HepG2 (cell line): ENCODE data around the gene POLR3H. TPM values are rescaled to one million over a fixed set of nuclear protein-coding genes. Genes with fewer than 3 reads are reported as not detected.

Experiments used
- ARNT ChIP-seq: fragments of 450-650 bp; IDR thresholded peaks from 2 replicates; pipeline ENCODE4 v1.6.1; 2017
- ATAD3A ChIP-seq: sonication (generic); formaldehyde crosslinking; IDR thresholded peaks from 2 replicates; pipeline ENCODE4 v1.4.0; 2020; ENCODE audit warnings: missing genetic modification reagents
- ATF1 ChIP-seq: IDR thresholded peaks from 2 replicates; pipeline ENCODE4 v1.6.1; 2016; ENCODE audit warnings: mild to moderate bottlenecking, control low read depth
- EED ChIP-seq: sonication (generic); formaldehyde crosslinking; IDR thresholded peaks from 2 replicates; pipeline ENCODE4 v1.5.0; 2020; ENCODE audit warnings: mild to moderate bottlenecking, missing genetic modification reagents
- GABPA ChIP-seq, 2 experiments: IDR thresholded peaks; 2 replicates each; pipeline ENCODE4 v1.6.1; 2011 to 2016; ENCODE audit warnings: low read depth in 2 of 2, low read length in 1 of 2, missing biosample characterization in 1 of 2, missing genetic modification characterization in 1 of 2
- ISX ChIP-seq: sonication (generic); formaldehyde crosslinking; conservative IDR thresholded peaks from 2 replicates; pipeline ENCODE4 v1.5.0; 2020; ENCODE audit warnings: missing genetic modification reagents
- MTA3 ChIP-seq: sonication (generic); formaldehyde crosslinking; IDR thresholded peaks from 2 replicates; pipeline ENCODE4 v1.4.0; 2020; ENCODE audit warnings: missing genetic modification reagents
- MTF2 ChIP-seq: sonication (generic); formaldehyde crosslinking; IDR thresholded peaks from 2 replicates; pipeline ENCODE4 v1.5.0; 2020; ENCODE audit warnings: missing genetic modification reagents, borderline replicate concordance
- MYC ChIP-seq: sonication (generic); formaldehyde crosslinking; IDR thresholded peaks from 2 replicates; pipeline ENCODE4 v1.9.0; 2021; ENCODE audit warnings: missing genetic modification reagents, borderline replicate concordance
- NFE2L2 ChIP-seq: fragments of 150-350 bp; IDR thresholded peaks from 2 replicates; pipeline ENCODE4 v1.6.1; 2014; ENCODE audit warnings: low read length
- NR2F2 ChIP-seq: IDR thresholded peaks from 2 replicates; pipeline ENCODE4 v1.6.1; 2012; ENCODE audit warnings: low read depth, inconsistent platforms, borderline replicate concordance
- PHF21A ChIP-seq: sonication (generic); formaldehyde crosslinking; IDR thresholded peaks from 2 replicates; pipeline ENCODE4 v1.5.0; 2020; ENCODE audit warnings: mild to moderate bottlenecking, missing genetic modification reagents
- SRF ChIP-seq: IDR thresholded peaks from 2 replicates; pipeline ENCODE4 v1.6.1; 2011; ENCODE audit warnings: mild to moderate bottlenecking, low read depth, low read length, moderate library complexity
- THYN1 ChIP-seq: sonication (generic); formaldehyde crosslinking; IDR thresholded peaks from 2 replicates; pipeline ENCODE4 v1.8.1; 2023; ENCODE audit warnings: low read depth, mild to moderate bottlenecking, moderate library complexity, missing genetic modification reagents, borderline replicate concordance
- ZBTB14 ChIP-seq: sonication (generic); formaldehyde crosslinking; IDR thresholded peaks from 2 replicates; pipeline ENCODE4 v1.4.0; 2020; ENCODE audit warnings: missing genetic modification reagents
- ZFP82 ChIP-seq: sonication (generic); formaldehyde crosslinking; IDR thresholded peaks from 2 replicates; pipeline ENCODE4 v1.5.1; 2020; ENCODE audit warnings: mild to moderate bottlenecking, missing genetic modification reagents, borderline replicate concordance
- ZKSCAN8 ChIP-seq: IDR thresholded peaks from 2 replicates; pipeline ENCODE4 v1.6.1; 2016; ENCODE audit warnings: borderline replicate concordance, missing genetic modification reagents, missing compliant biosample characterization
- ZMYM3 ChIP-seq: sonication (generic); formaldehyde crosslinking; IDR thresholded peaks from 2 replicates; pipeline ENCODE4 v1.5.1; 2020; ENCODE audit warnings: mild to moderate bottlenecking, missing genetic modification reagents
- ZNF441 ChIP-seq: sonication (generic); formaldehyde crosslinking; IDR thresholded peaks from 2 replicates; pipeline ENCODE4 v1.7.0; 2021; ENCODE audit warnings: missing genetic modification reagents, borderline replicate concordance
- ZNF550 ChIP-seq: sonication (generic); formaldehyde crosslinking; IDR thresholded peaks from 2 replicates; pipeline ENCODE4 v1.4.0; 2020; ENCODE audit warnings: mild to moderate bottlenecking, missing genetic modification reagents, borderline replicate concordance
- ZNF570 ChIP-seq: sonication (generic); formaldehyde crosslinking; IDR thresholded peaks from 2 replicates; pipeline ENCODE4 v1.4.0; 2020; ENCODE audit warnings: mild to moderate bottlenecking, missing genetic modification reagents, borderline replicate concordance
- ZNF607 ChIP-seq: sonication (generic); formaldehyde crosslinking; IDR thresholded peaks from 2 replicates; pipeline ENCODE4 v1.5.1; 2020; ENCODE audit warnings: missing genetic modification reagents, mild to moderate bottlenecking, borderline replicate concordance
- ZNF780A ChIP-seq: sonication (generic); formaldehyde crosslinking; IDR thresholded peaks from 2 replicates; pipeline ENCODE4 v1.8.0; 2022; ENCODE audit warnings: mild to moderate bottlenecking, missing genetic modification reagents, moderate library complexity
- ZNF782 ChIP-seq: sonication (generic); formaldehyde crosslinking; IDR thresholded peaks from 2 replicates; pipeline ENCODE4 v1.4.0; 2020; ENCODE audit warnings: missing genetic modification reagents, mild to moderate bottlenecking, borderline replicate concordance
- ZNF879 ChIP-seq: sonication (generic); formaldehyde crosslinking; IDR thresholded peaks from 2 replicates; pipeline ENCODE4 v1.8.1; 2023; ENCODE audit warnings: missing genetic modification reagents
- ZSCAN12 ChIP-seq: sonication (generic); formaldehyde crosslinking; IDR thresholded peaks from 2 replicates; pipeline ENCODE4 v1.9.0; 2021; ENCODE audit warnings: mild to moderate bottlenecking, missing genetic modification reagents
- polyA plus RNA-seq, 8 experiments: library from polyadenylated mRNA; depleted of rRNA in 3 of 8; stranded (reverse) in 7 of 8; unstranded in 1 of 8; fragments of >200 nt; fragmentation: Illumina TruSeq in 4 of 8; extraction: Trizol in 4 of 8; gene quantifications; 2 replicates each; pipeline versions ENCODE4 v1.2.1 to v1.2.3, GENCODE V29; 2011 to 2016; ENCODE audit warnings: low read depth in 4 of 8, missing spikeins in 1 of 8, mixed read lengths in 1 of 8; ENCODE audit not compliant: insufficient read depth in 1 of 8
- total RNA-seq, 5 experiments: library from RNA; depleted of rRNA; stranded (reverse); fragments of >200 nt; fragmentation: Illumina TruSeq; extraction: Trizol; gene quantifications; 2 replicates each; pipeline ENCODE4 v1.2.3, GENCODE V29; 2016; ENCODE audit warnings: low read depth in 1 of 5
- TF ChIP-seq, protein P1 (sequence below): sonication (generic); formaldehyde crosslinking; IDR thresholded peaks from 2 replicates; pipeline ENCODE4 v1.5.1; 2020; ENCODE audit warnings: mild to moderate bottlenecking, missing genetic modification reagents, borderline replicate concordance
- TF ChIP-seq, protein P2 (sequence below): sonication (generic); formaldehyde crosslinking; IDR thresholded peaks from 2 replicates; pipeline ENCODE4 v1.4.0; 2020; ENCODE audit warnings: missing genetic modification reagents; ENCODE audit errors: not compliant biosample characterization

Gene POLR3H
- total and polyA plus RNA-seq, 2 of the 13 experiments (the other 11 are each of a cell fraction or from before 2014, with no cell fraction given) = 10.3 to 28.6 TPM

GRCh38 chr22:41589391-41590241 is 45.3 kb upstream of the POLR3H start, which contains the start of gene PMM1 (continued):
- TF ChIP-seq, protein P1, sequence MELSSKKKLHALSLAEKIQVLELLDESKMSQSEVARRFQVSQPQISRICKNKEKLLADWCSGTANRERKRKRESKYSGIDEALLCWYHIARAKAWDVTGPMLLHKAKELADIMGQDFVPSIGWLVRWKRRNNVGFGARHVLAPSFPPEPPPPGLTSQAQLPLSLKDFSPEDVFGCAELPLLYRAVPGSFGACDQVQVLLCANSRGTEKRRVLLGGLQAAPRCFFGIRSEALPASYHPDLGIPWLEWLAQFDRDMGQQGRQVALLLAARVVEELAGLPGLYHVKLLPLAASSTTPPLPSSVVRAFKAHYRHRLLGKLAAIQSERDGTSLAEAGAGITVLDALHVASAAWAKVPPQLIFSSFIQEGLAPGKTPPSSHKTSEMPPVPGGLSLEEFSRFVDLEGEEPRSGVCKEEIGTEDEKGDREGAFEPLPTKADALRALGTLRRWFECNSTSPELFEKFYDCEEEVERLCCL = 0 out of 2 replicates have a peak, but pooled peaks have one; percentile 59
- TF ChIP-seq ZBTB14 (CRISPR knock-in tag) = no peak
- TF ChIP-seq ATAD3A (CRISPR knock-in tag) = no peak
- TF ChIP-seq ZNF550 (CRISPR knock-in tag) = no peak
- 0 out of 2 replicates have a peak, but pooled peaks have one; percentile 58 for TF ChIP-seq PHF21A (CRISPR knock-in tag)
- no peak for TF ChIP-seq ZNF570 (CRISPR knock-in tag)
- TF ChIP-seq ZNF879 (CRISPR knock-in tag) = no peak
- TF ChIP-seq SRF = peak; percentile 37; the same call in 1 of the 2 replicates
- TF ChIP-seq ZSCAN12 (CRISPR knock-in tag) = no peak
- peak; percentile 39; the same call in 1 of the 2 replicates for TF ChIP-seq MYC (CRISPR knock-in tag)
- TF ChIP-seq ZMYM3 (CRISPR knock-in tag) = no peak
- no peak for TF ChIP-seq MTF2 (CRISPR knock-in tag)
- TF ChIP-seq GABPA (IDR thresholded peaks at IDR 0.05; ENCODE audit: low read depth, low read length) = peak; percentile 69
- peak; percentile 90 for TF ChIP-seq GABPA (CRISPR knock-in tag; IDR thresholded peaks at IDR 0.05; ENCODE audit: low read depth)
- TF ChIP-seq THYN1 (CRISPR knock-in tag) = no peak
- TF ChIP-seq NFE2L2 = no peak
- TF ChIP-seq MTA3 = no peak
- no peak for TF ChIP-seq ZNF780A (CRISPR knock-in tag)
- TF ChIP-seq ZNF782 (CRISPR knock-in tag) = no peak
- TF ChIP-seq ARNT = no peak
- peak; percentile 27; the same call in 1 of the 2 replicates for TF ChIP-seq ZNF441 (CRISPR knock-in tag)
- TF ChIP-seq ATF1 (CRISPR knock-in tag) = no peak
- no peak for TF ChIP-seq ZFP82
- no peak for TF ChIP-seq ZNF607 (CRISPR knock-in tag)
- TF ChIP-seq ZKSCAN8 (CRISPR knock-in tag) = no peak
- peak; percentile 72; the same call in 1 of the 2 replicates for TF ChIP-seq EED (CRISPR knock-in tag)
- TF ChIP-seq, protein P2, sequence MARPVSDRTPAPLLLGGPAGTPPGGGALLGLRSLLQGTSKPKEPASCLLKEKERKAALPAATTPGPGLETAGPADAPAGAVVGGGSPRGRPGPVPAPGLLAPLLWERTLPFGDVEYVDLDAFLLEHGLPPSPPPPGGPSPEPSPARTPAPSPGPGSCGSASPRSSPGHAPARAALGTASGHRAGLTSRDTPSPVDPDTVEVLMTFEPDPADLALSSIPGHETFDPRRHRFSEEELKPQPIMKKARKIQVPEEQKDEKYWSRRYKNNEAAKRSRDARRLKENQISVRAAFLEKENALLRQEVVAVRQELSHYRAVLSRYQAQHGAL (CRISPR knock-in tag) = no peak
- TF ChIP-seq NR2F2 = no peak
- TF ChIP-seq ISX (CRISPR knock-in tag) = no peak
